ENCODE measurements around the gene SVOPL. TPM values are rescaled to one million over a fixed set of nuclear protein-coding genes. Genes with fewer than 3 reads are reported as not detected.

Gene SVOPL
- total RNA-seq, 3 donors from 2014 or later, result 0.15 to 0.33 TPM; not detected in 1

GRCh38 chr7:138662076-138662990 lies 38.8 kb downstream of the SVOPL start:
- no peak overlapping the region for H3K4me3 ChIP-seq

GRCh38 chr7:138661069-138661635 lies 40.0 kb downstream of the SVOPL start:
- TF ChIP-seq POLR2A (IDR thresholded peaks at IDR 0.05) (no peak), POLR2AphosphoS5 (IDR thresholded peaks at IDR 0.05) (no peak), CTCF (IDR thresholded peaks at IDR 0.05) (no peak)
- intact Hi-C loops (cut with DNase I; ENCODE audit: low total_unique reads), result no loop called here
- DNase-seq (ENCODE audit: low spot score in 2 of 2), result no peak
- Histone ChIP-seq H3K4me1 (no peaks in the 10 kb centered on the region), H3K4me3 (no peak overlapping the region), H3K27me3 (no peaks in the 10 kb centered on the region), H3K27ac (no peak overlapping the region), H3K9me3 (no peaks in the 10 kb centered on the region), H3K36me3 (no peaks in the 10 kb centered on the region)

More at GRCh38 chr7:138662076-138662990, 38.8 kb downstream of the SVOPL start:
- intact Hi-C loops (cut with DNase I; ENCODE audit: low total_unique reads), result no loop called here
- no peaks in the 10 kb centered on the region for H3K9me3 ChIP-seq
- H3K4me1 ChIP-seq, result no peaks in the 10 kb centered on the region
- no peak overlapping the region for H3K27ac ChIP-seq
- no peaks in the 10 kb centered on the region for H3K36me3 ChIP-seq
- no peak for DNase-seq (ENCODE audit: low spot score in 2 of 2)
- H3K27me3 ChIP-seq, result no peaks in the 10 kb centered on the region
- no peak for TF ChIP-seq POLR2A (IDR thresholded peaks at IDR 0.05)
- no peak for TF ChIP-seq CTCF (IDR thresholded peaks at IDR 0.05)

GRCh38 chr7:138658889-138659288 lies 42.3 kb downstream of the SVOPL start:
- intact Hi-C loops (cut with DNase I; ENCODE audit: low total_unique reads), result no loop called here
- H3K27ac ChIP-seq, result no peak overlapping the region

GRCh38 chr7:138657854-138658386 lies 43.2 kb downstream of the SVOPL start:
- TF ChIP-seq POLR2A (IDR thresholded peaks at IDR 0.05) (no peak), CTCF (IDR thresholded peaks at IDR 0.05) (no peak), POLR2AphosphoS5 (IDR thresholded peaks at IDR 0.05) (no peak)
- H3K27ac ChIP-seq, result no peak overlapping the region
- peaks cover 14 to 19% of the 10 kb centered on the region in 2 donors for H3K9me3 ChIP-seq
- no peak for DNase-seq (ENCODE audit: low spot score in 2 of 2)
- no peaks in the 10 kb centered on the region for H3K36me3 ChIP-seq
- intact Hi-C loops (cut with DNase I; ENCODE audit: low total_unique reads), result no loop called here
- H3K4me3 ChIP-seq, result no peak overlapping the region
- no peaks in the 10 kb centered on the region for H3K4me1 ChIP-seq
- H3K27me3 ChIP-seq, result no peaks in the 10 kb centered on the region

More at GRCh38 chr7:138658889-138659288, 42.3 kb downstream of the SVOPL start:
- Histone ChIP-seq H3K36me3 (no peaks in the 10 kb centered on the region), H3K27me3 (no peaks in the 10 kb centered on the region), H3K9me3 (peaks cover 9 to 14% of the 10 kb centered on the region in 2 donors), H3K4me1 (no peaks in the 10 kb centered on the region), H3K4me3 (no peak overlapping the region)
- TF ChIP-seq POLR2AphosphoS5 (IDR thresholded peaks at IDR 0.05) (no peak), POLR2A (IDR thresholded peaks at IDR 0.05) (no peak), CTCF (IDR thresholded peaks at IDR 0.05) (no peak)
- DNase-seq (ENCODE audit: low spot score in 2 of 2), result no peak

- intact Hi-C loops (cut with DNase I; ENCODE audit: low total_unique reads), result no loop called here
- no peak overlapping the region for H3K27ac ChIP-seq
- H3K4me1 ChIP-seq, result no peaks in the 10 kb centered on the region
- H3K9me3 ChIP-seq, result peaks cover 14 to 19% of the 10 kb centered on the region in 2 donors
- H3K4me3 ChIP-seq, result no peak overlapping the region
- no peak for DNase-seq (ENCODE audit: low spot score in 2 of 2)
- no peaks in the 10 kb centered on the region for H3K27me3 ChIP-seq
- no peak for TF ChIP-seq CTCF (IDR thresholded peaks at IDR 0.05)
- no peaks in the 10 kb centered on the region for H3K36me3 ChIP-seq
These were observed 44.2 kb downstream of the SVOPL start for GRCh38 chr7:138656952-138657351.

Measured in breast epithelium (tissue), 4 donors.